ENCODE data around the gene TACR1. TPM values are rescaled to one million over a fixed set of nuclear protein-coding genes. Genes with fewer than 3 reads are reported as not detected.

TACR1 gene
- total RNA-seq, 6 donors from 2014 or later: 0.46 to 4.2 (median 1.5) TPM; not detected in 1

GRCh38 chr2:75166491-75166890 is 32.8 kb downstream of the TACR1 start:
- no peaks in the 10 kb centered on the region for H3K27me3 ChIP-seq
- H3K36me3 ChIP-seq: no peaks in the 10 kb centered on the region
- H3K27ac ChIP-seq: no peak overlapping the region
- no peak overlapping the region for H3K4me3 ChIP-seq
- DNase-seq (no peak), ATAC-seq (ENCODE audit: low FRiP score in 2 of 2) (no peak)
- H3K4me1 ChIP-seq: no peaks in the 10 kb centered on the region
- TF ChIP-seq EP300 (IDR thresholded peaks at IDR 0.05) (no peak), POLR2AphosphoS5 (IDR thresholded peaks at IDR 0.05) (no peak), CTCF (IDR thresholded peaks at IDR 0.05) (no peak), POLR2A (IDR thresholded peaks at IDR 0.05) (no peak)
- WGBS, 2 donors: 90 to 92% methylated on average over 3 of the region's 3 CpGs
- H3K9me3 ChIP-seq: no peaks in the 10 kb centered on the region

DNA sequence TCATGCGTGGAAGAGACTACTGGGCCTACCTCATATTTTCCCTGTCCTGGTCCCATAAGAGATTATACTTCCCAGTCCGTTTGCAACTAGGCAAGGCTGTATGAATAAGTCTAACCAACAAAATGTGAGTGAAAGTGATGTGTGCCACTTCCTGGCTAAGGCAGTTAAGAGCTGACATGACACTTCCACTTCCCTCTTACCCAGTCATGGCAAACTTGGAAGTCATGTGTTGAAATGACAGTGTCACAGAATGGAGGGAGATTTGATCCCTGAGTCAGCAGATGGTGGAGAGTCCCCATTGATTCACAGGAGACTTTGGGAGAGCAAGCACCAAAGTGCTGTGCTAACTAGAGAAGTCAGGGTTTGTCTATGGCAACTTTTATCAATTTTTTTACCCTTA is 36.4 kb downstream of the TACR1 start:
- no peak for DNase-seq
- peak in 1 of 2 donors; percentile 60 for ATAC-seq (ENCODE audit: low FRiP score in 2 of 2)
- Histone ChIP-seq H3K4me1 (no peaks in the 10 kb centered on the region), H3K36me3 (no peaks in the 10 kb centered on the region), H3K27me3 (no peaks in the 10 kb centered on the region), H3K27ac (no peak overlapping the region), H3K4me3 (no peak overlapping the region), H3K9me3 (no peaks in the 10 kb centered on the region)
- WGBS, 2 donors: 74 to 85% methylated on average over 2 of the region's 2 CpGs
- TF ChIP-seq CTCF (IDR thresholded peaks at IDR 0.05) (no peak), POLR2AphosphoS5 (IDR thresholded peaks at IDR 0.05) (no peak), EP300 (IDR thresholded peaks at IDR 0.05) (no peak), POLR2A (IDR thresholded peaks at IDR 0.05) (no peak)

DNA sequence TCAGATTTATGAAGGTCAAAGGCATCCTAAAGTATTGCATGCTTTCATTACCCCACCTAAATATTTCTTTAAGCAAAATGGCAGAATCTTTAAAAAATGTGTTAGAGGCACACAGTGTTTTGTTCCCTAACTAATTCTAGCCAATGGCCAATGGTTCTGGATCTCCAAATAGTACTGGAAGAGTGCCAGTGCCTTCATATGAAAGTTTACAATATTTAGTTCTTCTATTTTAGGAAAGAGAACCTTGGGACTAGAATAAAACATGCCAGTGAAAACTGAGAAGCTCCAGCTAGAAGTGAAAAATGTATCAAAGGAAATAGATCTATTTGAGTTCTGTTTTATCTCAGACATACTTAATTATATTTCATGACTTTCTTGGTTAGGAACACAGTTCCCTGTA is 37.1 kb downstream of the TACR1 start:
- H3K4me3 ChIP-seq: no peak overlapping the region
- DNase-seq: no peak
- no peaks in the 10 kb centered on the region for H3K36me3 ChIP-seq
- H3K27ac ChIP-seq: no peak overlapping the region
- H3K27me3 ChIP-seq: no peaks in the 10 kb centered on the region
- no peak for TF ChIP-seq EP300 (IDR thresholded peaks at IDR 0.05)
- no peak for TF ChIP-seq POLR2AphosphoS5 (IDR thresholded peaks at IDR 0.05)
- no peak for TF ChIP-seq POLR2A (IDR thresholded peaks at IDR 0.05)
- no peak for TF ChIP-seq CTCF (IDR thresholded peaks at IDR 0.05)
- H3K4me1 ChIP-seq: no peaks in the 10 kb centered on the region
- ATAC-seq (ENCODE audit: low FRiP score in 2 of 2): no peak
- H3K9me3 ChIP-seq: no peaks in the 10 kb centered on the region

DNA sequence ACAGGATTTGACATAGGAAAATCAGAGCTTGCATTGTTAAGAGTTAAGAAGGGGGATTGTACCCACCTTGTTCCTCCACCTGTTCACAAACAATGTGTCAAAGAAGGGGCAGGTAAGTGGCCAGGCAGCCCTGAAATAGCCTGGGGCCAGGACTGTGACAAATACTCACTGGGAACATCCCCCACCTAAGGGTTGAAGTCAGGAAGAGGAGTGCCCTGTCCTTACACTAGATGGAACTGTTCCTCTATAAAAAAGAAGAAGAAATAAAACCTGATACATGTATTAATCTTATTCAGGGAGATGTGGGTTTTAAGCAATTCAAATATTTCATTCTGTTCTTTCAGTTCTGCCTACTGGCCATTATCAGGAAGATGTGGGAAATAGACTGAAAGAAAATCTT is 41.9 kb downstream of the TACR1 start:
- TF ChIP-seq CTCF (IDR thresholded peaks at IDR 0.05) (no peak), EP300 (IDR thresholded peaks at IDR 0.05) (no peak), POLR2A (IDR thresholded peaks at IDR 0.05) (no peak), POLR2AphosphoS5 (IDR thresholded peaks at IDR 0.05) (no peak)
- H3K4me1 ChIP-seq: peaks cover 6 to 12% (median 7%) of the 10 kb centered on the region in 4 donors
- H3K36me3 ChIP-seq: no peaks in the 10 kb centered on the region
- no peaks in the 10 kb centered on the region for H3K27me3 ChIP-seq
- ATAC-seq (ENCODE audit: low FRiP score in 2 of 2) (no peak), DNase-seq (no peak)
- no peak overlapping the region for H3K4me3 ChIP-seq
- H3K27ac ChIP-seq: no peak overlapping the region
- H3K9me3 ChIP-seq: no peaks in the 10 kb centered on the region

DNA sequence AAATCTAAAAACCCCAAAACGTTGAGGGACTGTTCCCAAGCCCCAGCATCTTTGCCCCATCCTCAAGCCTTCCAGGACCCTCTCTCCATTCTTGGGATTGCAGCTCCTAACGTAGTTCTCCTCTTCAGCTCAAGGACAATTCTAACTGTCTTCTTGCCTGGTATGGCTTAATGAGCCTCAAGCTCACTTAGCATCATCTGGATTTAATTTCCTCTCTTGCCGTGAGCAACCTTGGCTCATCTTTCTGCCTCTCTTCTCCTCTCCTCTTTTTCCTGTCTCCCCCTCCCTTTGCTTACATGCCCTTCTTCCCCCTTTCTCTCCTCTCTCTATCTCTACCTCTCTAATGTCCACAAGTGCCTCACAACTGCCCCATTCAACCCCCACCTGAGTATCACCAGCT is 44.2 kb downstream of the TACR1 start:
- H3K4me3 ChIP-seq: no peak overlapping the region
- peaks cover 6 to 12% (median 7%) of the 10 kb centered on the region in 4 donors for H3K4me1 ChIP-seq
- no peaks in the 10 kb centered on the region for H3K9me3 ChIP-seq
- no peak overlapping the region for H3K27ac ChIP-seq
- ATAC-seq (ENCODE audit: low FRiP score in 2 of 2) (no peak), DNase-seq (no peak)
- no peak for TF ChIP-seq POLR2AphosphoS5 (IDR thresholded peaks at IDR 0.05)
- TF ChIP-seq POLR2A (IDR thresholded peaks at IDR 0.05): no peak
- TF ChIP-seq CTCF (IDR thresholded peaks at IDR 0.05): no peak
- no peak for TF ChIP-seq EP300 (IDR thresholded peaks at IDR 0.05)
- no peaks in the 10 kb centered on the region for H3K27me3 ChIP-seq
- H3K36me3 ChIP-seq: no peaks in the 10 kb centered on the region
- 73 to 88% methylated on average over 3 of the region's 3 CpGs for WGBS, 2 donors
